Stimulated activated naive CD8-positive, alpha-beta T cell treated with anti-CD3 and anti-CD28 coated beads, Interleukin-15, Interleukin-2, amounts not matched to agents 100 ng/mL and 50 ng/mL, for 24 hours (primary cell): ENCODE measurements around the gene PDE1A.

Source experiments
- H3K27ac Mint-ChIP-seq: one replicate; pipeline ENCODE4 v1.8.0; 2021; ENCODE audit warnings: mild to moderate bottlenecking, mixed read lengths
- H3K27me3 Mint-ChIP-seq: one replicate; pipeline ENCODE4 v1.8.0; 2021; ENCODE audit warnings: mixed read lengths
- H3K36me3 Mint-ChIP-seq: one replicate; pipeline ENCODE4 v1.8.0; 2021; ENCODE audit warnings: low read depth, mixed read lengths
- H3K4me1 Mint-ChIP-seq: one replicate; pipeline ENCODE4 v1.8.0; 2021; ENCODE audit warnings: low read depth, mixed read lengths
- H3K4me3 Mint-ChIP-seq: one replicate; pipeline ENCODE4 v1.8.0; 2021; ENCODE audit warnings: mild to moderate bottlenecking, mixed read lengths
- H3K9me3 Mint-ChIP-seq: one replicate; pipeline ENCODE4 v1.8.0; 2021; ENCODE audit warnings: mixed read lengths

The PDE1A gene

GRCh38 chr2:182245963-182246362 lies 180.9 kb downstream of the PDE1A start:
- H3K27me3 Mint-ChIP-seq = no peaks in the 10 kb centered on the region
- no peaks in the 10 kb centered on the region for H3K36me3 Mint-ChIP-seq
- H3K9me3 Mint-ChIP-seq = no peaks in the 10 kb centered on the region
- no peak overlapping the region for H3K4me3 Mint-ChIP-seq
- no peaks in the 10 kb centered on the region for H3K4me1 Mint-ChIP-seq
- no peak overlapping the region for H3K27ac Mint-ChIP-seq

- Mint-ChIP-seq H3K4me1 (no peaks in the 10 kb centered on the region), H3K27me3 (no peaks in the 10 kb centered on the region), H3K27ac (no peak overlapping the region), H3K4me3 (no peak overlapping the region), H3K36me3 (no peaks in the 10 kb centered on the region), H3K9me3 (no peaks in the 10 kb centered on the region)
Observed at GRCh38 chr2:182242609-182243008, 184.2 kb downstream of the PDE1A start.

GRCh38 chr2:182241936-182242335 lies 184.9 kb downstream of the PDE1A start:
- Mint-ChIP-seq H3K27me3 (no peaks in the 10 kb centered on the region), H3K9me3 (no peaks in the 10 kb centered on the region), H3K4me3 (no peak overlapping the region), H3K27ac (no peak overlapping the region), H3K4me1 (no peaks in the 10 kb centered on the region), H3K36me3 (no peaks in the 10 kb centered on the region)

GRCh38 chr2:182240862-182241371 lies 185.9 kb downstream of the PDE1A start:
- Mint-ChIP-seq H3K9me3 (no peaks in the 10 kb centered on the region), H3K4me3 (no peak overlapping the region), H3K27me3 (no peaks in the 10 kb centered on the region), H3K36me3 (no peaks in the 10 kb centered on the region), H3K4me1 (no peaks in the 10 kb centered on the region), H3K27ac (no peak overlapping the region)

GRCh38 chr2:182230561-182230960 lies 196.3 kb downstream of the PDE1A start:
- Mint-ChIP-seq H3K27ac (no peak overlapping the region), H3K27me3 (no peaks in the 10 kb centered on the region), H3K9me3 (no peaks in the 10 kb centered on the region), H3K4me1 (no peaks in the 10 kb centered on the region), H3K36me3 (no peaks in the 10 kb centered on the region), H3K4me3 (no peak overlapping the region)

- Mint-ChIP-seq H3K27me3 (no peaks in the 10 kb centered on the region), H3K27ac (no peak overlapping the region), H3K4me3 (no peak overlapping the region), H3K9me3 (no peaks in the 10 kb centered on the region), H3K4me1 (no peaks in the 10 kb centered on the region), H3K36me3 (no peaks in the 10 kb centered on the region)
Observed at GRCh38 chr2:182229297-182229696, 197.5 kb downstream of the PDE1A start.

GRCh38 chr2:182228741-182229140 lies 198.1 kb downstream of the PDE1A start:
- no peak overlapping the region for H3K4me3 Mint-ChIP-seq
- no peak overlapping the region for H3K27ac Mint-ChIP-seq
- no peaks in the 10 kb centered on the region for H3K36me3 Mint-ChIP-seq
- no peaks in the 10 kb centered on the region for H3K4me1 Mint-ChIP-seq
- no peaks in the 10 kb centered on the region for H3K27me3 Mint-ChIP-seq
- H3K9me3 Mint-ChIP-seq = no peaks in the 10 kb centered on the region

GRCh38 chr2:182228073-182228473 lies 198.8 kb downstream of the PDE1A start:
- Mint-ChIP-seq H3K27me3 (no peaks in the 10 kb centered on the region), H3K4me3 (no peak overlapping the region), H3K9me3 (no peaks in the 10 kb centered on the region), H3K27ac (no peak overlapping the region), H3K36me3 (no peaks in the 10 kb centered on the region), H3K4me1 (no peaks in the 10 kb centered on the region)

- no peaks in the 10 kb centered on the region for H3K36me3 Mint-ChIP-seq
- H3K4me1 Mint-ChIP-seq = no peaks in the 10 kb centered on the region
- H3K27ac Mint-ChIP-seq = no peak overlapping the region
- no peaks in the 10 kb centered on the region for H3K27me3 Mint-ChIP-seq
- no peak overlapping the region for H3K4me3 Mint-ChIP-seq
- H3K9me3 Mint-ChIP-seq = no peaks in the 10 kb centered on the region
Observed at GRCh38 chr2:182226807-182227206, 200.0 kb downstream of the PDE1A start.

GRCh38 chr2:182224669-182225068 lies 202.2 kb downstream of the PDE1A start:
- Mint-ChIP-seq H3K4me3 (no peak overlapping the region), H3K9me3 (no peaks in the 10 kb centered on the region), H3K4me1 (no peaks in the 10 kb centered on the region), H3K27ac (no peak overlapping the region), H3K27me3 (peaks cover 6% of the 10 kb centered on the region), H3K36me3 (no peaks in the 10 kb centered on the region)

- Mint-ChIP-seq H3K27ac (no peak overlapping the region), H3K4me3 (no peak overlapping the region), H3K4me1 (no peaks in the 10 kb centered on the region), H3K27me3 (peaks cover 6% of the 10 kb centered on the region), H3K9me3 (no peaks in the 10 kb centered on the region), H3K36me3 (no peaks in the 10 kb centered on the region)
Observed at GRCh38 chr2:182220998-182221397, 205.8 kb downstream of the PDE1A start.

GRCh38 chr2:182220335-182220734 lies 206.5 kb downstream of the PDE1A start:
- Mint-ChIP-seq H3K4me1 (no peaks in the 10 kb centered on the region), H3K27ac (no peak overlapping the region), H3K36me3 (no peaks in the 10 kb centered on the region), H3K9me3 (no peaks in the 10 kb centered on the region), H3K4me3 (no peak overlapping the region), H3K27me3 (peaks cover 6% of the 10 kb centered on the region)

GRCh38 chr2:182210669-182211068 lies 216.2 kb downstream of the PDE1A start:
- Mint-ChIP-seq H3K9me3 (no peaks in the 10 kb centered on the region), H3K4me3 (no peak overlapping the region), H3K36me3 (no peaks in the 10 kb centered on the region), H3K4me1 (no peaks in the 10 kb centered on the region), H3K27me3 (no peaks in the 10 kb centered on the region), H3K27ac (no peak overlapping the region)

- Mint-ChIP-seq H3K27ac (no peak overlapping the region), H3K36me3 (no peaks in the 10 kb centered on the region), H3K27me3 (no peaks in the 10 kb centered on the region), H3K4me1 (no peaks in the 10 kb centered on the region), H3K4me3 (no peak overlapping the region), H3K9me3 (no peaks in the 10 kb centered on the region)
Observed at GRCh38 chr2:182208421-182208820, 218.4 kb downstream of the PDE1A start.

- Mint-ChIP-seq H3K9me3 (no peaks in the 10 kb centered on the region), H3K27me3 (no peaks in the 10 kb centered on the region), H3K4me1 (no peaks in the 10 kb centered on the region), H3K4me3 (no peak overlapping the region), H3K36me3 (no peaks in the 10 kb centered on the region), H3K27ac (no peak overlapping the region)
Observed at GRCh38 chr2:182207049-182207746, 219.6 kb downstream of the PDE1A start.

- H3K36me3 Mint-ChIP-seq = no peaks in the 10 kb centered on the region
Observed at GRCh38 chr2:182197529-182197928, 229.3 kb downstream of the PDE1A start.

More at GRCh38 chr2:182197529-182197928, 229.3 kb downstream of the PDE1A start:
- Mint-ChIP-seq H3K4me3 (no peak overlapping the region), H3K9me3 (no peaks in the 10 kb centered on the region), H3K27me3 (no peaks in the 10 kb centered on the region), H3K27ac (no peak overlapping the region), H3K4me1 (no peaks in the 10 kb centered on the region)
